Left kidney (tissue), 2 donors: ENCODE data around the gene GTF2F2. TPM values are rescaled to one million over a fixed set of nuclear protein-coding genes. Genes with fewer than 3 reads are reported as not detected.
"Not testable (repeated sequence)": the region's sequence is repeated elsewhere in the genome, so short reads cannot be mapped to it uniquely, and the experiment has no call there.

Experiments
- DNase-seq: peaks from one replicate; pipeline ENCODE4 v3.0.0-alpha.2; 2013
- polyA plus RNA-seq: library from polyadenylated mRNA; unstranded; fragments of 120-200 nt; gene quantifications from one replicate; pipeline ENCODE4 v1.2.1, GENCODE V29; 2013; ENCODE audit not compliant: insufficient read length

Gene GTF2F2
- polyA plus RNA-seq, 1 donor = 27.9 TPM

GRCh38 chr13:45178349-45179162 is 58.2 kb downstream of the GTF2F2 start:
- DNase-seq = no peak

GRCh38 chr13:45179428-45179827 is 59.1 kb downstream of the GTF2F2 start:
- DNase-seq = peak; percentile 40

DNA sequence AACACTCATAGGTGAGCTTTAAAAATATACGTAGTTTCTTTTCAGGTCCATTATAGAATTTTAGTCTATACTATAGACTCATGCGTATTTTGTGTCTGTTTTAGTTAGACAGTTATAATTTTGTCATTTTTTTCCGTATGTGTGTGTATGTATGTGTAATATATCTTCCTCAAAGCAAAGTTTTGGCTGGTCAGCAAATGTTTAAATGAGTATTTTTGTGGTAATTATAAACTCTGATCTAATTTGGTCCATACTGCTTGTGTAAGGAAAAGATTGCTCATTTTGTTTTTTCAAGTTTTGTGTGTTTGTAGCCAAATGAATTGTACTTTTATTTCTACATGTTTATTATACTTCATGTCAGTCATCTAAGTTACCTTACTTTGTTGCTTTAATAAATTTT is 60.0 kb downstream of the GTF2F2 start:
- no peak for DNase-seq

DNA sequence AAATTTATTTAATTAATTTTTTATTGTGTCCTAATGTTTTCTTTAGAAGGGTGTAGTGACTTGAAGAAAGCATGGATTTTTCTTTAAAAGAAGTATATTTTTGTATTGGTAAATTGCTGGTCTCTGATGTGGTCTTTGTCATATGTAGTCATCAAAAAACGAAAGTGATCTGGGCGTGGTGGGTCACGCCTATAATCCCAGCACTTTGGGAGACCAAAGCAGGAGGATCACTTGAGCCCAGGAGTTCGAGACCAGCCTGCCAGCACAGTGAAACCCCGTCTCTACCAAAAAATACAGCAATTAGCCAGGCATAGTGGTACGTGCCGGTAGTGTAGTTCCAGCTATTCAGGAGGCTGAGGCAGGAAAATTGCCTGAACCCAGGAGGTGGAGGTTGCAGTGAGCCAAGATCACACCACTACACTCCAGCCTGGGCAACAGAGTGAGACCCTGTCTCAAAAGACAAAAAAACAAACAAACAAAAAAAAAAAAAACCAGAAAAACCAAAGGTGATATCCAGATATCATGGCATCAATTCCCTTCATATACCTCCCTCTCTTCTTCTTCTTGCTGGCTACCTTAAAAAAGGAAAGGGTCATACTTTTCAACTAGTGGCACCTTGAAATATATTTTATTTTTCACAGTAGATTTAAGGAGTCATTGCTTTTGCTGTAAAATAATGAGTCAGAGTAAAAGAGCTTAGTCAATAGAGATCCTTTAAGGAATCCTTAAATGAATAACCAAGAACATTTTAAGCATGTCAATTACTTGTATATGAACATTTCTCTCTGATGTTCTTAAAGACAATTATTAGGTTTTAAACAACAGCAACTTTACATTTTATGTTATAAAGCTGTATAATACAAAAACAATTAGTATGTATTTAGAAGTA is 60.6 kb downstream of the GTF2F2 start:
- no peak for DNase-seq

GRCh38 chr13:45184693-45185092 is 64.4 kb downstream of the GTF2F2 start:
- no peak for DNase-seq

- DNase-seq = no peak
Measured at GRCh38 chr13:45185286-45185685, 65.0 kb downstream of the GTF2F2 start.

DNA sequence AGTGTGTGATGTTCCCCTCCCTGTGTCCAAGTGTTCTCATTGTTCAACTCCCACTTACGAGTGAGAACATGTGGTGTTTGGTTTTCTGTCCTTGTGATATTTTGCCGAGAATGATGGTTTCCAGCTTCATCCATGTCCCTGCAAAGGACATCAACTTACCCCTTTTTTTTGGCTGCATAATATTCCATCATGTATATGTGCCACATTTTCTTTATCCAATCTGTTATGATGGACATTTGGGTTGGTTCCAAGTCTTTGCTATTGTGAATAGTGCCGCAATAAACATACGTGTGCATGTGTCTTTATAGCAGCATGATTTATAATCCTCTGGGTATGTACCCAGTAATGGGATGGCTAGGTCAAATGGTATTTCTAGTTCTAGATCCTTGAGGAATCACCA is 68.8 kb downstream of the GTF2F2 start:
- DNase-seq = not testable (repeated sequence)

- not testable (repeated sequence) for DNase-seq
Measured at GRCh38 chr13:45189511-45189910, 69.2 kb downstream of the GTF2F2 start.

GRCh38 chr13:45191874-45192273 is 71.6 kb downstream of the GTF2F2 start:
- DNase-seq = no peak

GRCh38 chr13:45194081-45194939 is 74.0 kb downstream of the GTF2F2 start:
- DNase-seq = no peak

DNA sequence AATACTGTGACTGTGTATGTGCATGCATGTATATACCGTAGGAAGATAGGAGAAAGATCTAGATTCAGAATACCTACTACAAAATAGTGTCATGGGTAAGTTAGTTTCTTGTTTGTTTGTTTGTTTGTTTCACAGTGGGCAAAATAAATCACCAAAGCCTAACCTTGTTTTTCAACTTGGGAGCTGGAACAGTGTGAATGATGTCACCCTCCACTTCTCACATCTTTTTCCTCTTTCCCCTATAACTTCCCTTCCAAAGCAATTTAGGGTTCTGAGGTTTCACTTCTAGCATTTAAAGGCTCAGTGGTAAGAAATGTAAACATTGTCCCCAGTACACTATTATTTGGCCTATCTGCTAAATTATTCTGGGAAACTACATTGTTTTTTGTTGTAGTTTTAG is 75.1 kb downstream of the GTF2F2 start:
- DNase-seq = no peak

GRCh38 chr13:45196096-45196495 is 75.8 kb downstream of the GTF2F2 start:
- DNase-seq = no peak

GRCh38 chr13:45196622-45197021 is 76.3 kb downstream of the GTF2F2 start:
- DNase-seq = no peak

DNA sequence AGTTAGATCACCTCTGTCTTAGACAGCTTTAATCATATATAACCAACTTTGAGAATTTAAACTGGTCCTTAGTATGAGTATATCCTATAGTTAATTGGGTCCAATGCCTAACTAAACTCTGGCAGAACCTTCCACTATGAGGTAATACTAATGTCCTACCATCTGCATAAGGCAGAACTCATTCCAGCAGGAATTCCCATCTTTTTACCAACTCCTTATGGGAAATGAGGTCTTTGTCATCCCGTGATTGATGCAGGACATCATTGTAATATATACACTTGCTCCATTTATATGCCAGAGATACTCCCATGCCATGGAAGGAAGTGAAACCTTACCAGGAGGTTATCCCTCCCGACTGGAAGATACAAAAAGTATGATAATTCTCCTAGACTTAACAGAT is 77.7 kb downstream of the GTF2F2 start:
- DNase-seq = no peak

DNA sequence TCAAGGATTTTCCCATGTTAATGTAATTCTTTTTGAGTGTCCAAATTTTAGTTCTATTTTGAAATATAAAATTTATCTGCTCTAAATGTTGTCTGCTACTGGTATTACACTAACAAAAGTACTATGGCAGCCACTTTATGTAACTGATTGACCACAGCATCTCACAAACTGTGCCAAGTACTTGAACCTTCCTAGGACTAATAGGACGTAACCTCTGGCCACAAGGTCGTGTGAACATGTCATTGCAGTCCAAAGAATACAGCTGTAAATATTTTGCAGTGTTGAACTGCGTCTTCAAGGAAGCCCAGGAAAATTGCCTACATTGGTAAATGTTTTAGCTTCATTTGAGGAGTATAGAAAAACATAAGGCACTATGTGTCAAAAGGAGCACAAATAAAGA is 78.6 kb downstream of the GTF2F2 start:
- no peak for DNase-seq

- no peak for DNase-seq
Measured at GRCh38 chr13:45199711-45200110, 79.4 kb downstream of the GTF2F2 start.

- DNase-seq = no peak
Measured at GRCh38 chr13:45200701-45201232, 80.5 kb downstream of the GTF2F2 start, which contains the start of gene KCTD4. Gene KCTD4, minus strand, starts transcription at chr13:45201045. Its CDS starts 6,478 bp downstream, at chr13:45194567.

- no peak for DNase-seq
Measured at GRCh38 chr13:45205124-45205523, 84.8 kb downstream of the GTF2F2 start.

DNA sequence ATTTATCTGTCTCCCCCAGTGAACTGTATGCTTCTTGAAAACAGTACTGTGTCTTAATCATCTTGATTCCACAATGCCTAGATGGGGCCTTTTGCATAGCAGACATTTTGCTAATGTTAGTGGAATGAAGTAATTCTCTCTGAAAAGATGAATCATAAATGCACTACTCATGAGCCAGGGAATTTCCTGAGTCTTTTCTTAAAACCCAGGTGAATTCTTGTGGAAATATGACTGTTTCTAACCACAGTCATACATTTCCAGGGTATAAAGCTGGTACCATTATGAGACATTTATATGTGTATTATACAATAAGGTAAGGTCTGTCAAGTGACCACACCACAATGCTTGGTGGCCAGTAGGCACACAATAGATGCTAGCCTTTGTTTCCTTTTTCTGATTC is 86.0 kb downstream of the GTF2F2 start:
- DNase-seq = no peak

- no peak for DNase-seq
Measured at GRCh38 chr13:45207319-45207718, 87.0 kb downstream of the GTF2F2 start.

DNA sequence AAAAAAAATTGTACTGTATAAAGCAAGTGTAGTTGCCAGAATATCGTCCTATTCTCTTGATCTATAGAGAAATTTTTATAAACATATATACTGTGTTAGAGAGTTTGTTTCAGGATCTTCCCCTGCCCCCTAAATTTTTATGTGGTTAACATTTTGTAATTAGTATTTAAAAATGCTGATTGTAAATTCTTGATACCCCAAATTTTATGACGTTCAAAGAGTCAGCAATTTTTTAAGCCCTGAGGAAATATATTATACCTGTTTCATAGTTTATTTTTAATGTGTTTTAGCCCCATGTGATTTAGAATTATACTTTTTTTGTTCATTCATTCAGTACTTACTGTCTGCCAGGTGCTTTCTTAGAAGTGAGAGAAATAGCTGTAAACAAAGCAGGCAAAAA is 87.8 kb downstream of the GTF2F2 start:
- DNase-seq = no peak

DNA sequence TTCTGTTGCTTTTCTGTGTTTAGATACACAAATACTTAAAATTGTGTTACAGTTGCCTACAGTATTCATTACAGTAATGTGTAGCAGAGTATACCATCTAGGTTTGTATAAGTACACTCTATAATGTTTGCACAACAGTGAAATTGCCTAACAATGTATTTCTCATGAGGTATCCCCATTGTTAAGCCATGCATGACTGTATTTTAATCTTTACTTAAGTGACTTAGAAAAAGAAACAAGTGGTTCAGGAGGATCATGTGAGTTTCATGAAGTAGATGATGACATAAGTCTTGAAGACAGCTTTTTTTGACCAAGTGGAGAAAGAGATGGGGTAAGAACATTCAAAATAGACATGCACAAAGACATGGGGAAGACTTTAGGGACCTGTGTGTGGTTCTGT is 88.9 kb downstream of the GTF2F2 start:
- DNase-seq = no peak
